Coronary artery (tissue), 2 donors: Measurements from ENCODE around the gene ZNF277.

ENCODE experiments used
- DNase-seq: peaks from one replicate; pipeline ENCODE4 v3.0.0-alpha.2; 2017; ENCODE audit warnings: low spot score
- H3K27ac ChIP-seq, 2 donors: fragments of 200-600 bp; sonication (generic); one replicate each; pipeline ENCODE4 v1.5.1; 2016 to 2019
- H3K4me3 ChIP-seq: fragments of 200-600 bp; sonication (generic); 2 replicates; pipeline ENCODE4 v1.5.1; 2016; ENCODE audit warnings: mild to moderate bottlenecking, moderate library complexity
- CTCF ChIP-seq: fragments of 200-600 bp; sonication (generic); IDR thresholded peaks from one replicate; pipeline ENCODE4 v1.5.1; 2019; ENCODE audit warnings: antibody characterized with exemption

Gene ZNF277

GRCh38 chr7:112215787-112216186, 9.3 kb downstream of the ZNF277 start:
- no peak for TF ChIP-seq CTCF
- DNase-seq: no peak
- no peak overlapping the region for H3K27ac ChIP-seq
- H3K4me3 ChIP-seq: no peak overlapping the region

- no peak for DNase-seq
- H3K27ac ChIP-seq: no peak overlapping the region
- TF ChIP-seq CTCF: no peak
- no peak overlapping the region for H3K4me3 ChIP-seq
Measured at GRCh38 chr7:112220877-112221434, 14.5 kb downstream of the ZNF277 start.

GRCh38 chr7:112223310-112223709, 16.8 kb downstream of the ZNF277 start:
- H3K27ac ChIP-seq: no peak overlapping the region
- no peak overlapping the region for H3K4me3 ChIP-seq
- DNase-seq: no peak
- no peak for TF ChIP-seq CTCF

GRCh38 chr7:112224186-112224585, 17.7 kb downstream of the ZNF277 start:
- no peak for DNase-seq
- H3K4me3 ChIP-seq: no peak overlapping the region
- TF ChIP-seq CTCF: no peak
- H3K27ac ChIP-seq: no peak overlapping the region

- no peak for TF ChIP-seq CTCF
- Histone ChIP-seq H3K27ac (no peak overlapping the region), H3K4me3 (no peak overlapping the region)
- DNase-seq: no peak
Measured at GRCh38 chr7:112225006-112225405, 18.5 kb downstream of the ZNF277 start.

- Histone ChIP-seq H3K4me3 (no peak overlapping the region), H3K27ac (no peak overlapping the region)
- no peak for TF ChIP-seq CTCF
- no peak for DNase-seq
Measured at GRCh38 chr7:112226701-112227276, 20.3 kb downstream of the ZNF277 start.

- no peak for DNase-seq
- H3K27ac ChIP-seq: no peak overlapping the region
- no peak for TF ChIP-seq CTCF
Measured at GRCh38 chr7:112228632-112229031, 22.1 kb downstream of the ZNF277 start.

More at GRCh38 chr7:112228632-112229031, 22.1 kb downstream of the ZNF277 start:
- H3K4me3 ChIP-seq: no peak overlapping the region
